Body of pancreas (tissue), 4 donors: Measurements from ENCODE around the gene SLC16A5.

Experiments
- POLR2A ChIP-seq, 3 donors: fragments of 450-650 bp; IDR thresholded peaks; one replicate each; pipeline ENCODE4 v1.6.1; 2016; ENCODE audit warnings: antibody characterized with exemption in 3 of 3, mild to moderate bottlenecking in 2 of 3
- TF ChIP-seq, protein P1 (sequence below), 7 experiments: fragments of 450-650 bp in 4 of 7; fragments of 200-600 bp in 3 of 7; sonication (generic) in 3 of 7; IDR thresholded peaks; one replicate each; pipeline ENCODE4 v1.5.1; 2016 to 2019; ENCODE audit warnings: antibody characterized with exemption in 7 of 7

- peak; percentile 57 to 92 (median 87) for TF ChIP-seq POLR2A (IDR thresholded peaks at IDR 0.05)
- TF ChIP-seq, protein P1, sequence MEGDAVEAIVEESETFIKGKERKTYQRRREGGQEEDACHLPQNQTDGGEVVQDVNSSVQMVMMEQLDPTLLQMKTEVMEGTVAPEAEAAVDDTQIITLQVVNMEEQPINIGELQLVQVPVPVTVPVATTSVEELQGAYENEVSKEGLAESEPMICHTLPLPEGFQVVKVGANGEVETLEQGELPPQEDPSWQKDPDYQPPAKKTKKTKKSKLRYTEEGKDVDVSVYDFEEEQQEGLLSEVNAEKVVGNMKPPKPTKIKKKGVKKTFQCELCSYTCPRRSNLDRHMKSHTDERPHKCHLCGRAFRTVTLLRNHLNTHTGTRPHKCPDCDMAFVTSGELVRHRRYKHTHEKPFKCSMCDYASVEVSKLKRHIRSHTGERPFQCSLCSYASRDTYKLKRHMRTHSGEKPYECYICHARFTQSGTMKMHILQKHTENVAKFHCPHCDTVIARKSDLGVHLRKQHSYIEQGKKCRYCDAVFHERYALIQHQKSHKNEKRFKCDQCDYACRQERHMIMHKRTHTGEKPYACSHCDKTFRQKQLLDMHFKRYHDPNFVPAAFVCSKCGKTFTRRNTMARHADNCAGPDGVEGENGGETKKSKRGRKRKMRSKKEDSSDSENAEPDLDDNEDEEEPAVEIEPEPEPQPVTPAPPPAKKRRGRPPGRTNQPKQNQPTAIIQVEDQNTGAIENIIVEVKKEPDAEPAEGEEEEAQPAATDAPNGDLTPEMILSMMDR (IDR thresholded peaks at IDR 0.05) = no peak
Measured at GRCh38 chr17:75046407-75047289, 41.1 kb upstream of the SLC16A5 start, which contains the start of the genes ATP5PD and KCTD2.
